ENCODE data around the gene ABCC1. TPM values are rescaled to one million over a fixed set of nuclear protein-coding genes. Genes with fewer than 3 reads are reported as not detected.

The ABCC1 gene
- total RNA-seq, 6 donors from 2014 or later: 35.4 to 106 (median 44.8) TPM

GRCh38 chr16:16045879-16046278 lies 96.5 kb downstream of the ABCC1 start:
- H3K4me3 ChIP-seq: no peak overlapping the region
- H3K36me3 ChIP-seq: peaks cover 27 to 84% (median 47%) of the 10 kb centered on the region in 4 donors
- ATAC-seq (ENCODE audit: low FRiP score in 2 of 2) (no peak), DNase-seq (no peak)
- no peaks in the 10 kb centered on the region for H3K4me1 ChIP-seq
- no peaks in the 10 kb centered on the region for H3K9me3 ChIP-seq
- WGBS, 2 donors: 79 to 94% methylated on average over 12 of the region's 12 CpGs
- no peak overlapping the region for H3K27ac ChIP-seq
- TF ChIP-seq POLR2AphosphoS5 (IDR thresholded peaks at IDR 0.05) (no peak), POLR2A (IDR thresholded peaks at IDR 0.05) (no peak)
- TF ChIP-seq, protein P1, sequence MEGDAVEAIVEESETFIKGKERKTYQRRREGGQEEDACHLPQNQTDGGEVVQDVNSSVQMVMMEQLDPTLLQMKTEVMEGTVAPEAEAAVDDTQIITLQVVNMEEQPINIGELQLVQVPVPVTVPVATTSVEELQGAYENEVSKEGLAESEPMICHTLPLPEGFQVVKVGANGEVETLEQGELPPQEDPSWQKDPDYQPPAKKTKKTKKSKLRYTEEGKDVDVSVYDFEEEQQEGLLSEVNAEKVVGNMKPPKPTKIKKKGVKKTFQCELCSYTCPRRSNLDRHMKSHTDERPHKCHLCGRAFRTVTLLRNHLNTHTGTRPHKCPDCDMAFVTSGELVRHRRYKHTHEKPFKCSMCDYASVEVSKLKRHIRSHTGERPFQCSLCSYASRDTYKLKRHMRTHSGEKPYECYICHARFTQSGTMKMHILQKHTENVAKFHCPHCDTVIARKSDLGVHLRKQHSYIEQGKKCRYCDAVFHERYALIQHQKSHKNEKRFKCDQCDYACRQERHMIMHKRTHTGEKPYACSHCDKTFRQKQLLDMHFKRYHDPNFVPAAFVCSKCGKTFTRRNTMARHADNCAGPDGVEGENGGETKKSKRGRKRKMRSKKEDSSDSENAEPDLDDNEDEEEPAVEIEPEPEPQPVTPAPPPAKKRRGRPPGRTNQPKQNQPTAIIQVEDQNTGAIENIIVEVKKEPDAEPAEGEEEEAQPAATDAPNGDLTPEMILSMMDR (IDR thresholded peaks at IDR 0.05): peak in 1 of 6 experiments; percentile 13
- H3K27me3 ChIP-seq: no peaks in the 10 kb centered on the region

- H3K27me3 ChIP-seq: no peaks in the 10 kb centered on the region
- H3K27ac ChIP-seq: no peak overlapping the region
- no peak for DNase-seq
- no peak for ATAC-seq (ENCODE audit: low FRiP score in 2 of 2)
- H3K36me3 ChIP-seq: peaks cover 27 to 93% (median 51%) of the 10 kb centered on the region in 4 donors
- TF ChIP-seq EP300 (IDR thresholded peaks at IDR 0.05): no peak
- TF ChIP-seq POLR2A (IDR thresholded peaks at IDR 0.05): no peak
- no peak for TF ChIP-seq POLR2AphosphoS5 (IDR thresholded peaks at IDR 0.05)
- TF ChIP-seq, protein P1 (IDR thresholded peaks at IDR 0.05): no peak
- WGBS, 2 donors: 90 to 95% methylated on average over 11 of the region's 11 CpGs
- no peak overlapping the region for H3K4me3 ChIP-seq
- no peaks in the 10 kb centered on the region for H3K4me1 ChIP-seq
- H3K9me3 ChIP-seq: no peaks in the 10 kb centered on the region
Observed at GRCh38 chr16:16047761-16048160, 98.3 kb downstream of the ABCC1 start.

GRCh38 chr16:16048904-16049582 lies 99.6 kb downstream of the ABCC1 start:
- Histone ChIP-seq H3K4me3 (no peak overlapping the region), H3K27ac (no peak overlapping the region), H3K36me3 (peaks cover 30 to 97% (median 52%) of the 10 kb centered on the region in 4 donors), H3K27me3 (no peaks in the 10 kb centered on the region), H3K4me1 (no peaks in the 10 kb centered on the region), H3K9me3 (no peaks in the 10 kb centered on the region)
- TF ChIP-seq POLR2AphosphoS5 (IDR thresholded peaks at IDR 0.05) (no peak), EP300 (IDR thresholded peaks at IDR 0.05) (no peak), POLR2A (IDR thresholded peaks at IDR 0.05) (no peak)
- TF ChIP-seq, protein P1 (IDR thresholded peaks at IDR 0.05): no peak
- 97 to 99% methylated on average over 6 of the region's 6 CpGs for WGBS, 2 donors
- ATAC-seq (ENCODE audit: low FRiP score in 2 of 2): no peak
- no peak for DNase-seq

GRCh38 chr16:16050106-16050505 lies 100.7 kb downstream of the ABCC1 start:
- DNase-seq (no peak), ATAC-seq (ENCODE audit: low FRiP score in 2 of 2) (no peak)
- Histone ChIP-seq H3K4me3 (no peak overlapping the region), H3K4me1 (no peaks in the 10 kb centered on the region), H3K27me3 (no peaks in the 10 kb centered on the region), H3K36me3 (peaks cover 24 to 95% (median 46%) of the 10 kb centered on the region in 4 donors), H3K27ac (no peak overlapping the region), H3K9me3 (no peaks in the 10 kb centered on the region)
- 92 to 94% methylated on average over 6 of the region's 6 CpGs for WGBS, 2 donors
- TF ChIP-seq POLR2A (IDR thresholded peaks at IDR 0.05): no peak
- no peak for TF ChIP-seq POLR2AphosphoS5 (IDR thresholded peaks at IDR 0.05)
- TF ChIP-seq EP300 (IDR thresholded peaks at IDR 0.05): no peak
- TF ChIP-seq, protein P1 (IDR thresholded peaks at IDR 0.05): no peak

GRCh38 chr16:16051132-16051531 lies 101.7 kb downstream of the ABCC1 start:
- no peak overlapping the region for H3K4me3 ChIP-seq
- no peak overlapping the region for H3K27ac ChIP-seq
- H3K4me1 ChIP-seq: no peaks in the 10 kb centered on the region
- H3K9me3 ChIP-seq: no peaks in the 10 kb centered on the region
- H3K36me3 ChIP-seq: peaks cover 20 to 95% (median 44%) of the 10 kb centered on the region in 4 donors
- DNase-seq (no peak), ATAC-seq (ENCODE audit: low FRiP score in 2 of 2) (no peak)
- 93 to 97% methylated on average over 3 to 4 of the region's 4 CpGs for WGBS, 2 donors
- TF ChIP-seq POLR2A (IDR thresholded peaks at IDR 0.05) (no peak), POLR2AphosphoS5 (IDR thresholded peaks at IDR 0.05) (no peak), EP300 (IDR thresholded peaks at IDR 0.05) (no peak)
- TF ChIP-seq, protein P1 (IDR thresholded peaks at IDR 0.05): no peak
- no peaks in the 10 kb centered on the region for H3K27me3 ChIP-seq
